PC-9 (cell line): Measurements from ENCODE around the gene IL1RAPL1.

Experiments
- EZH2 ChIP-seq: fragments of 200-600 bp; sonication (generic); IDR thresholded peaks from 2 replicates; pipeline ENCODE4 v1.8.0; 2017; ENCODE audit warnings: antibody characterized with exemption, low read depth
- TF ChIP-seq, protein P1 (sequence below): fragments of 200-600 bp; sonication (generic); conservative IDR thresholded peaks from 2 replicates; pipeline ENCODE4 v1.6.1; 2017; ENCODE audit warnings: mixed run types, antibody characterized with exemption, mild to moderate bottlenecking, moderate library complexity

DNA sequence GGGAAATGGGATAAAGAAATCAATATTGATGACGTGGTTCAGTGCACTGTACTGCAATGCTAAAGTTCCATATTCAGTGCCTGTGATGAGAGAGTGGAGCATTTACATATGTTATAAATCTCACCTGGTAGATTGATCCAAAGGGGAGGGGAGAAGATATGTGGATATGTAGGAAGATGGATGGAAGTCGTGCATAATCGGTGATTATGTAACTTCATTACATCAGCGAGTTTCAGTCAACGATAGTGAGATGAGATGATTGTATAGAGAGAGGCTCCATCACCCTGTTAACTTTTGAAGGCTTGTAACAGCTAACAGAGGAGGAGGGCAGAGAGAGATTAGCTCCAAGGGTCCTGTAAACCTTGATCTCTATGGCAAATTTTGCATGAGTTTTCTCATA is 1.8 kb downstream of the IL1RAPL1 start:
- TF ChIP-seq, protein P1, sequence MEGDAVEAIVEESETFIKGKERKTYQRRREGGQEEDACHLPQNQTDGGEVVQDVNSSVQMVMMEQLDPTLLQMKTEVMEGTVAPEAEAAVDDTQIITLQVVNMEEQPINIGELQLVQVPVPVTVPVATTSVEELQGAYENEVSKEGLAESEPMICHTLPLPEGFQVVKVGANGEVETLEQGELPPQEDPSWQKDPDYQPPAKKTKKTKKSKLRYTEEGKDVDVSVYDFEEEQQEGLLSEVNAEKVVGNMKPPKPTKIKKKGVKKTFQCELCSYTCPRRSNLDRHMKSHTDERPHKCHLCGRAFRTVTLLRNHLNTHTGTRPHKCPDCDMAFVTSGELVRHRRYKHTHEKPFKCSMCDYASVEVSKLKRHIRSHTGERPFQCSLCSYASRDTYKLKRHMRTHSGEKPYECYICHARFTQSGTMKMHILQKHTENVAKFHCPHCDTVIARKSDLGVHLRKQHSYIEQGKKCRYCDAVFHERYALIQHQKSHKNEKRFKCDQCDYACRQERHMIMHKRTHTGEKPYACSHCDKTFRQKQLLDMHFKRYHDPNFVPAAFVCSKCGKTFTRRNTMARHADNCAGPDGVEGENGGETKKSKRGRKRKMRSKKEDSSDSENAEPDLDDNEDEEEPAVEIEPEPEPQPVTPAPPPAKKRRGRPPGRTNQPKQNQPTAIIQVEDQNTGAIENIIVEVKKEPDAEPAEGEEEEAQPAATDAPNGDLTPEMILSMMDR, result no peak
- no peak for TF ChIP-seq EZH2
